Prostate gland (tissue), 2 donors: Measurements from ENCODE around the gene KCNG1.
A peak's percentile ranks its signal among the peaks of the same experiment; 100 is the strongest.

Experiments
- CTCF ChIP-seq, 4 experiments: fragments of 200-600 bp in 2 of 4; fragments of 450-650 bp in 2 of 4; sonication (generic) in 2 of 4; IDR thresholded peaks; 1 replicate in 3 of 4; 2 replicates in 1 of 4; pipeline ENCODE4 v1.5.1; 2016 to 2019; ENCODE audit warnings: antibody characterized with exemption in 4 of 4, mild to moderate bottlenecking in 2 of 4, moderate library complexity in 2 of 4
- POLR2A ChIP-seq: fragments of 450-650 bp; IDR thresholded peaks from one replicate; pipeline ENCODE4 v1.6.1; 2016; ENCODE audit warnings: antibody characterized with exemption, mild to moderate bottlenecking
- POLR2AphosphoS5 ChIP-seq: sonication (generic); formaldehyde crosslinking; IDR thresholded peaks from one replicate; pipeline ENCODE4 v1.6.1; 2017; ENCODE audit warnings: antibody characterized with exemption

GRCh38 chr20:50957798-50958614 is 64.9 kb downstream of the KCNG1 start, which contains the start of gene DPM1:
- TF ChIP-seq CTCF (IDR thresholded peaks at IDR 0.05) (no peak), POLR2A (peak; percentile 81), POLR2AphosphoS5 (peak; percentile 96)
